GM18507 (cell line): ENCODE data around the gene SPSB1.

Experiments
- DNase-seq: peaks from one replicate; pipeline ENCODE4 v3.0.0; 2011; ENCODE audit warnings: low read depth; ENCODE audit not compliant: insufficient read length; ENCODE audit errors: extremely low spot score
- FAIRE-seq: peaks from 2 replicates; lab custom pipeline; 2011; peaks lifted over from hg19 to GRCh38; lab: Jason Lieb, UNC

SPSB1 gene

DNA sequence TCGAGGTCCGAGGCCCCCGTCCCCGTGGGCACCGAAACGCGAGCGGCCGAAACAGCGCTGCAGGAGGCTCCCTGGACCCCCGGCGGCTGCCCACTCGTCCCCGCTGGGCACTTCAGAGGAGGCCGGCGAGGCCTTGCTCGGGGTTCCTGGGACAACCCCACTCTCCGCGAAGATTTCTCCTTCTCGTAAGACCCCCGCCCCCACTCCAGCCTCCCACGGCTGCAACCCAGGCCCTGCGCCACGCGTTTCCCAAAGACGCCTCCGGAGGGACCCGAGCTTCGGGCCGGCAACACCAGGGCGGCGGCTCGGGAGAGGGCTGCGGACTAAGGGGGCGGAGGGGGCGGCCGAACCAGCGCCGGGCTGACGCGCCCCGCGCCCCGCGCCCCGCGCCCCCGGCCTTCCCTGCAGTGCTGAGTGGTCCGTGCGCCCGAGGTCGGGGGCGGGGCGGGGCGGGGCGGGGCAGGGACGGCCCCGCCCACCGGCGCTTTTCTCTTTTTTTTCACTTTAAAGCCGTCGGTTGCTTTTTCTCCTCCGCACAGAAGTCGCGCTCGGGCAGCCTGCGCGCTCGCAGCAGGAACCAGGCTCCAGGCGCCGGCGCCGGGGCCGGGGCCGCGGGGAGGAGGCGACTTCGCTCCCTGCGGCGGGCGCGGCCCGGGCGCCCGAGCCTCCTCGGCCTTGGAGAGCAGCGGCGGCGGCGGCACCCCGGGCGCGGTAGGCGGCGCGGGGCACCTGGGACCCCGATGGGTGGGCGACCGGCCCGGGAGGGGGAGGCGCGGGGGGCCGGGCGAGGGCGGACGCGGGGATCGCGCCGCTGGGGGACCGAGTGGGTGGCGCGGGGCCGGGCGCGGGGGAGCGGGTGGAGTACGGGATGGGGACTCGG, at the start of gene SPSB1:
TSS of gene SPSB1 (plus strand) at position 534 of the 880 bp plus-strand sequence. CDS start 62,998 bp downstream, outside the sequence.
- FAIRE-seq = no peak
- peak; percentile 35 for DNase-seq

GRCh38 chr1:9243066-9243739, 49.5 kb upstream of the SPSB1 start:
- FAIRE-seq (no peak), DNase-seq (no peak)

- FAIRE-seq (no peak), DNase-seq (no peak)
These were observed 48.0 kb upstream of the SPSB1 start for GRCh38 chr1:9244501-9245229.

DNA sequence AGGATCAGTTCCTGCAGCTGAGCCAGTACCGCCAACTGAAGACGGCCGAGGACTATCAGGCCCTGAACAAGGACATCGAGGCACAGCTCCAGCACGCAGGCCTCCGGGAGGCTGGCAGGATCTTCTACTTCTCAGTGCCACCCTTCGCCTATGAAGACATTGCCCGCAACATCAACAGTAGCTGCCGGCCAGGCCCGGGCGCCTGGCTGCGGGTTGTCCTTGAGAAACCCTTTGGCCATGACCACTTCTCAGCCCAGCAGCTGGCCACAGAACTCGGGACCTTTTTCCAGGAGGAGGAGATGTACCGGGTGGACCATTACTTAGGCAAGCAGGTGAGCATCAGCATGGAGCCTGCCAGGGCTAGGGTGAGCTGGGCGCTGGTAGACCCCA, 47.5 kb upstream of the SPSB1 start:
- DNase-seq = no peak
- FAIRE-seq = no peak

DNA sequence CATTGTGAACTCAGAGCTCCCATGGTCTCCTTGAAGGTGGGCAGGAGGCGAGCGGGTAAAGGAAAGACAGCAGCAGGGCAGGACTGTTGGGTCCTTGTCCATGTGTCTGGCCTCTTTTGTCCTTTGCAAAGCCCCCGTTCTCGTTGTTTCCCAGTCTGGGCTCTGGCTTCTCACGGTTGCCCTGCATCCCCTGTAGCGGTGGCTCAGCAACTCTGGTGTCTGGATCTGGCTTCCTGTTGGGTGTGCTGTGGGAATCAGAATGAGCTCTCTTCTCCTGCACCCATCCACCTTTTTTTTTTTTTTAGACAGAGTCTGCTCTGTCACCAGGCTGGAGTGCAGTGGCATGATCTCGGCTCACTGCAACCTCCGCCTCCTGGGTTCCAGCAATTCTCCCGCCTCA, 47.0 kb upstream of the SPSB1 start:
- no peak for FAIRE-seq
- DNase-seq = no peak

GRCh38 chr1:9246215-9246614, 46.5 kb upstream of the SPSB1 start:
- FAIRE-seq = no peak
- no peak for DNase-seq

- no peak for FAIRE-seq
- no peak for DNase-seq
These were observed 45.6 kb upstream of the SPSB1 start for GRCh38 chr1:9246841-9247785.

GRCh38 chr1:9247894-9248293, 44.8 kb upstream of the SPSB1 start:
- DNase-seq (no peak), FAIRE-seq (no peak)

GRCh38 chr1:9248341-9249262, 44.1 kb upstream of the SPSB1 start:
- FAIRE-seq = no peak
- DNase-seq = no peak

GRCh38 chr1:9249263-9249533, 43.5 kb upstream of the SPSB1 start:
- FAIRE-seq = no peak
- no peak for DNase-seq

DNA sequence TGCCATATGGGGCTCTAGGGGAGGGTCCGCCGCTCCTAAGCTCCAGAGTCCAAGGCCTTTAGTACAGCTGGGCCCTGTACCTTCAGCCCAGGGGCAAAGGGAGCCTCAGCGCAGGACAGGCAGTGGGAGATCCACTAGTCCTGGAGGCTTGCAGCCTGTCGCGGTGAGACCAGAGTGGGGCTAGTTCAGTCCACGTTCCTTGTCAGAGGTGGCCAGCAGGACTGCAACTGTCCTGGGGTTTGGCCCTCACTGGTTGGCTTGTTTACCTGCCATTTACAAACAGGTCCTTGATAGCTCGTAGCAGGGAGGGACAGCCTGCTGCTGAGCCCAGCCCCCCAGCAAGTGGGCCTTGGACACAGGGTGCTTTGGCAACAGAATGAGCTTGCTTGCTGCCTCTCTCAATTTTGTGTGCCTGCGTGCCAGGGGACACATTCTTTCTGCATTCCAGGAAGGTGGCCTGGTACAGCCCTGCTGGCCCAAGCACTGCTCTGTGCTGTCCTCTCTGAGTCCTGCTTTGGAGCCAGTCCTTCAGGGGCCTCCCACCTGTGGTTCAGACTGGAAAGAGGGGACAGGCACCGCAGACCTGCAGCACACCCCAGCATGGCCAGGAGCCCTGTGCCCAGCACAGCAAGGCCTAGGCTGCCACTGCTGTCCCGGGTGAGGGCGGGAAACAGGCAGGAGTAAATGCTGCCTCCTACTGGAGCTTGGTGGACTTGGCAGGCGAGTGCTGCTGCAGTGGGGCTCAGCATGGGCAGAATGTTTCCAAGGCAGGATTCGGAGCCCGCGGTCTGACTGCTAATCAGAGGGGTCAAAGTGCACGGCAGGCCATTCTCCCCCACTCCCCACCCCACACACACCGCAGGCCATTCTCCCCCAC, 42.9 kb upstream of the SPSB1 start:
- DNase-seq (no peak), FAIRE-seq (peak; percentile 29)

- DNase-seq = no peak
- no peak for FAIRE-seq
These were observed 42.0 kb upstream of the SPSB1 start for GRCh38 chr1:9250411-9251381.

- no peak for FAIRE-seq
- no peak for DNase-seq
These were observed 41.2 kb upstream of the SPSB1 start for GRCh38 chr1:9251501-9251900.

GRCh38 chr1:9253004-9253403, 39.7 kb upstream of the SPSB1 start:
- DNase-seq (no peak), FAIRE-seq (no peak)

GRCh38 chr1:9253453-9254105, 39.1 kb upstream of the SPSB1 start:
- DNase-seq (no peak), FAIRE-seq (no peak)

- DNase-seq = no peak
- no peak for FAIRE-seq
These were observed 36.4 kb upstream of the SPSB1 start for GRCh38 chr1:9256332-9256731.
